ENCODE measurements around the gene PAAF1.

The PAAF1 gene

GRCh38 chr11:73883856-73884255 is 7.1 kb downstream of the PAAF1 start:
- Histone ChIP-seq H3K4me1 (ENCODE audit: control insufficient read depth, insufficient read depth, low read length) (no peaks in the 10 kb centered on the region), H3K36me3 (ENCODE audit: control insufficient read depth in 2 of 2, insufficient read depth in 2 of 2, low read length in 2 of 2) (peaks cover 5 to 8% of the 10 kb centered on the region in 2 donors), H3K27me3 (ENCODE audit: control insufficient read depth in 1 of 2, insufficient read depth in 2 of 2, low read length in 2 of 2) (no peaks in the 10 kb centered on the region), H3K27ac (ENCODE audit: low read length) (no peak overlapping the region), H3K9me3 (ENCODE audit: control insufficient read depth in 2 of 2, low read length in 2 of 2) (no peaks in the 10 kb centered on the region), H3K9ac (ENCODE audit: low read length in 2 of 2) (no peak overlapping the region), H3K4me3 (ENCODE audit: low read length in 2 of 2) (no peak overlapping the region)

- H3K27me3 ChIP-seq (ENCODE audit: control insufficient read depth in 1 of 2, insufficient read depth in 2 of 2, low read length in 2 of 2): no peaks in the 10 kb centered on the region
- H3K27ac ChIP-seq (ENCODE audit: low read length): no peak overlapping the region
- H3K36me3 ChIP-seq (ENCODE audit: control insufficient read depth in 2 of 2, insufficient read depth in 2 of 2, low read length in 2 of 2): peaks cover 9 to 23% of the 10 kb centered on the region in 2 donors
- no peaks in the 10 kb centered on the region for H3K4me1 ChIP-seq (ENCODE audit: control insufficient read depth, insufficient read depth, low read length)
- H3K9me3 ChIP-seq (ENCODE audit: control insufficient read depth in 2 of 2, low read length in 2 of 2): no peaks in the 10 kb centered on the region
- H3K9ac ChIP-seq (ENCODE audit: low read length in 2 of 2): no peak overlapping the region
- H3K4me3 ChIP-seq (ENCODE audit: low read length in 2 of 2): no peak overlapping the region
Measured at GRCh38 chr11:73888244-73888643, 11.4 kb downstream of the PAAF1 start.

- H3K4me1 ChIP-seq (ENCODE audit: control insufficient read depth, insufficient read depth, low read length): no peaks in the 10 kb centered on the region
- H3K36me3 ChIP-seq (ENCODE audit: control insufficient read depth in 2 of 2, insufficient read depth in 2 of 2, low read length in 2 of 2): peaks cover 7 to 17% of the 10 kb centered on the region in 2 donors
- no peak overlapping the region for H3K9ac ChIP-seq (ENCODE audit: low read length in 2 of 2)
- no peaks in the 10 kb centered on the region for H3K9me3 ChIP-seq (ENCODE audit: control insufficient read depth in 2 of 2, low read length in 2 of 2)
- no peak overlapping the region for H3K4me3 ChIP-seq (ENCODE audit: low read length in 2 of 2)
- H3K27me3 ChIP-seq (ENCODE audit: control insufficient read depth in 1 of 2, insufficient read depth in 2 of 2, low read length in 2 of 2): no peaks in the 10 kb centered on the region
- H3K27ac ChIP-seq (ENCODE audit: low read length): no peak overlapping the region
Measured at GRCh38 chr11:73889019-73889418, 12.2 kb downstream of the PAAF1 start.

GRCh38 chr11:73889536-73889935 is 12.7 kb downstream of the PAAF1 start:
- H3K9ac ChIP-seq (ENCODE audit: low read length in 2 of 2): no peak overlapping the region
- no peaks in the 10 kb centered on the region for H3K9me3 ChIP-seq (ENCODE audit: control insufficient read depth in 2 of 2, low read length in 2 of 2)
- H3K27me3 ChIP-seq (ENCODE audit: control insufficient read depth in 1 of 2, insufficient read depth in 2 of 2, low read length in 2 of 2): no peaks in the 10 kb centered on the region
- no peak overlapping the region for H3K27ac ChIP-seq (ENCODE audit: low read length)
- no peak overlapping the region for H3K4me3 ChIP-seq (ENCODE audit: low read length in 2 of 2)
- H3K4me1 ChIP-seq (ENCODE audit: control insufficient read depth, insufficient read depth, low read length): no peaks in the 10 kb centered on the region
- peaks cover 7 to 17% of the 10 kb centered on the region in 2 donors for H3K36me3 ChIP-seq (ENCODE audit: control insufficient read depth in 2 of 2, insufficient read depth in 2 of 2, low read length in 2 of 2)

- Histone ChIP-seq H3K9ac (ENCODE audit: low read length in 2 of 2) (no peak overlapping the region), H3K4me3 (ENCODE audit: low read length in 2 of 2) (no peak overlapping the region), H3K4me1 (ENCODE audit: control insufficient read depth, insufficient read depth, low read length) (no peaks in the 10 kb centered on the region), H3K36me3 (ENCODE audit: control insufficient read depth in 2 of 2, insufficient read depth in 2 of 2, low read length in 2 of 2) (peaks cover 9 to 17% of the 10 kb centered on the region in 2 donors), H3K9me3 (ENCODE audit: control insufficient read depth in 2 of 2, low read length in 2 of 2) (no peaks in the 10 kb centered on the region), H3K27me3 (ENCODE audit: control insufficient read depth in 1 of 2, insufficient read depth in 2 of 2, low read length in 2 of 2) (no peaks in the 10 kb centered on the region), H3K27ac (ENCODE audit: low read length) (no peak overlapping the region)
Measured at GRCh38 chr11:73893041-73893440, 16.2 kb downstream of the PAAF1 start.

- Histone ChIP-seq H3K36me3 (ENCODE audit: control insufficient read depth in 2 of 2, insufficient read depth in 2 of 2, low read length in 2 of 2) (peaks cover 14 to 15% of the 10 kb centered on the region in 2 donors), H3K4me3 (ENCODE audit: low read length in 2 of 2) (no peak overlapping the region), H3K4me1 (ENCODE audit: control insufficient read depth, insufficient read depth, low read length) (no peaks in the 10 kb centered on the region), H3K9me3 (ENCODE audit: control insufficient read depth in 2 of 2, low read length in 2 of 2) (no peaks in the 10 kb centered on the region), H3K9ac (ENCODE audit: low read length in 2 of 2) (no peak overlapping the region), H3K27ac (ENCODE audit: low read length) (no peak overlapping the region), H3K27me3 (ENCODE audit: control insufficient read depth in 1 of 2, insufficient read depth in 2 of 2, low read length in 2 of 2) (no peaks in the 10 kb centered on the region)
Measured at GRCh38 chr11:73894725-73895335, 18.0 kb downstream of the PAAF1 start.

GRCh38 chr11:73902303-73902702 is 25.5 kb downstream of the PAAF1 start:
- Histone ChIP-seq H3K36me3 (ENCODE audit: control insufficient read depth in 2 of 2, insufficient read depth in 2 of 2, low read length in 2 of 2) (peaks cover 14% of the 10 kb centered on the region in 2 donors), H3K9ac (ENCODE audit: low read length in 2 of 2) (no peak overlapping the region), H3K27ac (ENCODE audit: low read length) (no peak overlapping the region), H3K4me3 (ENCODE audit: low read length in 2 of 2) (no peak overlapping the region), H3K9me3 (ENCODE audit: control insufficient read depth in 2 of 2, low read length in 2 of 2) (no peaks in the 10 kb centered on the region), H3K4me1 (ENCODE audit: control insufficient read depth, insufficient read depth, low read length) (no peaks in the 10 kb centered on the region), H3K27me3 (ENCODE audit: control insufficient read depth in 1 of 2, insufficient read depth in 2 of 2, low read length in 2 of 2) (no peaks in the 10 kb centered on the region)

- H3K4me3 ChIP-seq (ENCODE audit: low read length in 2 of 2): no peak overlapping the region
- H3K9me3 ChIP-seq (ENCODE audit: control insufficient read depth in 2 of 2, low read length in 2 of 2): no peaks in the 10 kb centered on the region
- no peaks in the 10 kb centered on the region for H3K4me1 ChIP-seq (ENCODE audit: control insufficient read depth, insufficient read depth, low read length)
- no peak overlapping the region for H3K27ac ChIP-seq (ENCODE audit: low read length)
- no peaks in the 10 kb centered on the region for H3K27me3 ChIP-seq (ENCODE audit: control insufficient read depth in 1 of 2, insufficient read depth in 2 of 2, low read length in 2 of 2)
- no peak overlapping the region for H3K9ac ChIP-seq (ENCODE audit: low read length in 2 of 2)
- H3K36me3 ChIP-seq (ENCODE audit: control insufficient read depth in 2 of 2, insufficient read depth in 2 of 2, low read length in 2 of 2): peaks cover 16 to 19% of the 10 kb centered on the region in 2 donors
Measured at GRCh38 chr11:73907191-73907590, 30.4 kb downstream of the PAAF1 start.

- Histone ChIP-seq H3K9me3 (ENCODE audit: control insufficient read depth in 2 of 2, low read length in 2 of 2) (no peaks in the 10 kb centered on the region), H3K9ac (ENCODE audit: low read length in 2 of 2) (no peak overlapping the region), H3K27me3 (ENCODE audit: control insufficient read depth in 1 of 2, insufficient read depth in 2 of 2, low read length in 2 of 2) (no peaks in the 10 kb centered on the region), H3K4me3 (ENCODE audit: low read length in 2 of 2) (no peak overlapping the region), H3K36me3 (ENCODE audit: control insufficient read depth in 2 of 2, insufficient read depth in 2 of 2, low read length in 2 of 2) (peaks cover 28 to 35% of the 10 kb centered on the region in 2 donors), H3K4me1 (ENCODE audit: control insufficient read depth, insufficient read depth, low read length) (no peaks in the 10 kb centered on the region), H3K27ac (ENCODE audit: low read length) (no peak overlapping the region)
Measured at GRCh38 chr11:73912026-73912425, 35.2 kb downstream of the PAAF1 start.

- Histone ChIP-seq H3K27me3 (ENCODE audit: control insufficient read depth in 1 of 2, insufficient read depth in 2 of 2, low read length in 2 of 2) (no peaks in the 10 kb centered on the region), H3K9ac (ENCODE audit: low read length in 2 of 2) (no peak overlapping the region), H3K36me3 (ENCODE audit: control insufficient read depth in 2 of 2, insufficient read depth in 2 of 2, low read length in 2 of 2) (peaks cover 26 to 34% of the 10 kb centered on the region in 2 donors), H3K4me3 (ENCODE audit: low read length in 2 of 2) (no peak overlapping the region), H3K4me1 (ENCODE audit: control insufficient read depth, insufficient read depth, low read length) (no peaks in the 10 kb centered on the region), H3K27ac (ENCODE audit: low read length) (no peak overlapping the region), H3K9me3 (ENCODE audit: control insufficient read depth in 2 of 2, low read length in 2 of 2) (no peaks in the 10 kb centered on the region)
Measured at GRCh38 chr11:73913472-73913871, 36.7 kb downstream of the PAAF1 start.

- no peaks in the 10 kb centered on the region for H3K27me3 ChIP-seq (ENCODE audit: control insufficient read depth in 1 of 2, insufficient read depth in 2 of 2, low read length in 2 of 2)
- H3K9ac ChIP-seq (ENCODE audit: low read length in 2 of 2): no peak overlapping the region
- H3K27ac ChIP-seq (ENCODE audit: low read length): no peak overlapping the region
- H3K36me3 ChIP-seq (ENCODE audit: control insufficient read depth in 2 of 2, insufficient read depth in 2 of 2, low read length in 2 of 2): peaks cover 31 to 37% of the 10 kb centered on the region in 2 donors
- no peak overlapping the region for H3K4me3 ChIP-seq (ENCODE audit: low read length in 2 of 2)
- no peaks in the 10 kb centered on the region for H3K9me3 ChIP-seq (ENCODE audit: control insufficient read depth in 2 of 2, low read length in 2 of 2)
- no peaks in the 10 kb centered on the region for H3K4me1 ChIP-seq (ENCODE audit: control insufficient read depth, insufficient read depth, low read length)
Measured at GRCh38 chr11:73914284-73914683, 37.5 kb downstream of the PAAF1 start.

Measured in stomach smooth muscle (tissue), 2 donors.